HG02884 (cell line): ENCODE measurements around the gene OR11H7.
"Not testable (repeated sequence)": the region's sequence is repeated elsewhere in the genome, so short reads cannot be mapped to it uniquely, and the experiment has no call there.

ENCODE experiments used
- ATAC-seq: cut with Tn5 transposase; IDR thresholded peaks from one replicate; pipeline ENCODE4 v1.9.1; 2021; ENCODE audit warnings: mild to moderate bottlenecking, moderate library complexity; ENCODE audit not compliant: unreplicated experiment

The OR11H7 gene

DNA sequence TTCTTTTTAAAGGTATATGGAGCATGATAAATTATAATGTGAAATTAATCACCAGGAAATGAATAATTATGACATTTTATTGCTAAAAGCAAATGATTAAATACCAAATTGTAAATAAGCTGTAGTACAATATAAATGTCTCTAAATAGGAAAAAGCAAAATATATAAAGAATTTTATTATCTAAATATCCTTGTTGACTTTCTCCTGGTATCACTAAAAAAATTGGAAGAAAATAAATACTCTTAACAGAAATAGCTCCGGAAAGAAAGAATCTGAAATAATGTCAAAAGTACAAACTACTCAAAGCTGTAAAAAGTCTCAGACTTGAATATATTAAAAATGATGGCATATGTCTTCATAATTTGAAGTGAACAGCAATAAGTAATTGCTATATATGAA lies at the start of gene OR11H7:
Gene OR11H7, plus strand, starts transcription at position 301 of the 400 bp plus-strand sequence.
- no peak for ATAC-seq

GRCh38 chr14:20179218-20179617 lies 49.6 kb upstream of the OR11H7 start:
- ATAC-seq = no peak

- no peak for ATAC-seq
These were observed 48.9 kb upstream of the OR11H7 start for GRCh38 chr14:20179880-20180279.

GRCh38 chr14:20180486-20180885 lies 48.3 kb upstream of the OR11H7 start:
- no peak for ATAC-seq

DNA sequence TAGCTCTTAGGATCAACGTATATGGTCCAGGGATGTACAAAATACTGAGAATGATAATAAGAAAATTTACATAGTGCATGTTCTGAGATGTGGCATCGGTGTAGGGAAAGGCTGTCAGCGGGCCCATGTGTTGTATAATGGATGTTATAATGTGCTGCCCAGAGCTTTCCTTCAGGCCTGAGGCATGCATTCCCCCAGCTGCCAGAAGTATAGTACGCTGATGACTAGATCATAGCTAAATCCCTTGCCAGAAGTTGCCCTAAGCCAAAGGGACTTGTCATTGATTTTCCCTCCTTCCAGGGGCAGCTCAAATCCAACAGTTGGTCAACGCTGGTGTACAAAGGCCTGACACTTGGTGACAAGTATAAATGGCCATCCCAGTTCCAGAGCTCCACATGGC lies 44.6 kb upstream of the OR11H7 start:
- ATAC-seq = no peak

DNA sequence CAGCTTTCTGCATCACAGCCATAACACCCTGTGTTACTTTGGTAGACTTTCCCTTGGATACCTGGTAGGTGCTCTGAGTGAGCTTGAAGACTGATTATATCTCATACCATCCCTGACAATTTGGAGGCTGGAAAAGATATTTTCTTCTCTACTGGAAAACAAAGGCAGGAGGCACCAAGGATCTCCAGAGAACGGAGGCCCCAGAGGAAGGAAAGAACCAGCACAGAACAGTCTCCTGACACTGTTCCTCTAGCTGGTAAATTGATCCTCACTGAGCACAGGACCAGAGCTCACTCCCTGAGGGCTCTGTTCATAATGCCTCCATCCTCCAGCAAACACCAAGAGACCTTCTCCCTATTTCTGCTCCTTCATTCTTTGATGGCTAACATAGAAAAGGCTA lies 38.2 kb upstream of the OR11H7 start, which contains the start of gene OR11G2:
Gene OR11G2, plus strand, starts transcription at position 301 of the 400 bp plus-strand sequence. CDS start 6,542 bp downstream, outside the sequence.
- ATAC-seq = no peak

DNA sequence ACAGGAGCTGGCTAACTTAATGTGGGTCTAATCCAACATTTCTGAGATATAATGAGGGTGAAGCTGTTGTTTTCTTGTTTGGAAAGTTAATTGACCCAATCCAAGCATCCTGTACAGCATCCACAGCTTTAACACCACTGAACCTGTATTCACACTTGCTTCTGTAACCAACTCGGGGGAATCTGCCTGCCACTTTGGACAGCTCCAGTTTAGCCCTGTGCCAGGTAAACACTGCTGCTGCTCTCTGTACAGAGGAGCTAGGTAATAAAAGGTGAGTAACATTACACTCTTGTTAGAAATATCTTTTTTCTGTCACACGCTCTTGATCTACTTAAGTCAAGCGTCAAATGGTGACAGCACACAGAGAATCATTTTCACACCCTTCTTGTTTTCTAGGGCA lies 37.4 kb upstream of the OR11H7 start:
- no peak for ATAC-seq

DNA sequence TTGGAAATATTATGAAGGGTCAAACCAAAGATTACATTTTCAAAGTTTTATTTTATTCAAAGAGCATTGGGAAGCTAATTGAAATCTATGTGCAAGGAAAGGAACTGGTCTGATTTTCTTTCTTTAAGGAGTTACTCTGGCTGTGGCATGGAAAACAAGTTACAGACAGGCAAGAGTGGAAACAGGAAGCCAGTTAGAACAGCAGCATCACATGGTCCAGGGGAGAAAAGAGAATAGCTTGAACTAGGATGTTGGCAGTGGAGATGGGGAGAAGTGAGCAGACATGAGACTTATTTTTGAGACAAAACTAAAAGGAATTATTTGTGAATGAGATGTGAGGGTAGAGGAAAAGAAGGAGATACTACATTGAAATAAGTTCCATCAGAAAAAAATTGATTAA lies 34.7 kb upstream of the OR11H7 start:
- no peak for ATAC-seq

- ATAC-seq = not testable (repeated sequence)
These were observed 33.6 kb upstream of the OR11H7 start for GRCh38 chr14:20195170-20195569.

GRCh38 chr14:20195911-20196310 lies 32.9 kb upstream of the OR11H7 start:
- ATAC-seq = no peak

DNA sequence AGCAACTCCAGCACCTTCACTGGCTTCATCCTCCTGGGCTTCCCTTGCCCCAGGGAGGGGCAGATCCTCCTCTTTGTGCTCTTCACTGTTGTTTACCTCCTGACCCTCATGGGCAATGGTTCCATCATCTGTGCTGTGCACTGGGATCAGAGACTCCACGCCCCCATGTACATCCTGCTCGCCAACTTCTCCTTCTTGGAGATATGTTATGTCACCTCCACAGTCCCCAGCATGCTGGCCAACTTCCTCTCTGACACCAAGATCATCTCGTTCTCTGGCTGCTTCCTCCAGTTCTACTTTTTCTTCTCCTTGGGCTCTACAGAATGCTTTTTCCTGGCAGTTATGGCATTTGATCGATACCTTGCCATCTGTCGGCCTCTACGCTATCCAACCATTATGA lies 31.3 kb upstream of the OR11H7 start:
- no peak for ATAC-seq

GRCh38 chr14:20198991-20199390 lies 29.8 kb upstream of the OR11H7 start:
- ATAC-seq = no peak

- no peak for ATAC-seq
These were observed 24.1 kb upstream of the OR11H7 start for GRCh38 chr14:20204721-20205120.

DNA sequence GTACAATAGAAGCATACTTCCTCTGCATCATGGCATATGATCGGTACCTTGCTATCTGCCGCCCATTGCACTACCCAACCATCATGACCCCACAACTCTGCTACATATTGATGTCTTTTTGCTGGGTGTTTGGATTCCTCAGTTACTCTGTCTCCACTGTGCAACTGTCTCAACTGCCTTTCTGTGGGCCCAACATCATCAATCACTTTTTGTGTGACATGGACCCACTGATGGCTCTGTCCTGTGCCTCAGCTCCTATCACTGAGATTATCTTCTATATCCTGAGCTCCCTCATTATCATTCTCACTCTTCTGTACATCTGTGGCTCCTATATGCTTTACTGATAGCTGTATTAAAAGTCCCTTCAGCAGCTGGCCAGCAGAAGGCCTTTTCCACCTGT lies 19.2 kb upstream of the OR11H7 start:
- ATAC-seq = no peak

DNA sequence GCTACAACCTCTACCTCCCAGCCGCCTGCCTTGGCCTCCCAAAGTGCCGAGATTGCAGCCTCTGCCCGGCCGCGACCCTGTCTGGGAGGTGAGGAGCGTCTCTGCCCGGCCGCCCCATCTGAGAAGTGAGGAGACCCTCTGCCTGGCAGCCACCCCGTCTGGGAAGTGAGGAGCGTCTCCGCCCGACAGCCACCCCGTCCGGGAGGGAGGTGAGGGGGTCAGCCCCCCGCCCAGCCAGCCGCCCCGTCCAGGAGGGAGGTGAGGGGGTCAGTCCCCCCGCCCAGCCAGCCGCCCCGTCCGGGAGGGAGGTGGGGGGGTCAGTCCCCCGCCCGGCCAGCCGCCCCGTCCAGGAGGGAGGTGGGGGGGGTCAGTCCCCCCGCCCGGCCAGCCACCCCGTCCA lies 16.4 kb upstream of the OR11H7 start:
- not testable (repeated sequence) for ATAC-seq

GRCh38 chr14:20215196-20215595 lies 13.6 kb upstream of the OR11H7 start:
- no peak for ATAC-seq

GRCh38 chr14:20219033-20219432 lies 9.7 kb upstream of the OR11H7 start:
- ATAC-seq = no peak

DNA sequence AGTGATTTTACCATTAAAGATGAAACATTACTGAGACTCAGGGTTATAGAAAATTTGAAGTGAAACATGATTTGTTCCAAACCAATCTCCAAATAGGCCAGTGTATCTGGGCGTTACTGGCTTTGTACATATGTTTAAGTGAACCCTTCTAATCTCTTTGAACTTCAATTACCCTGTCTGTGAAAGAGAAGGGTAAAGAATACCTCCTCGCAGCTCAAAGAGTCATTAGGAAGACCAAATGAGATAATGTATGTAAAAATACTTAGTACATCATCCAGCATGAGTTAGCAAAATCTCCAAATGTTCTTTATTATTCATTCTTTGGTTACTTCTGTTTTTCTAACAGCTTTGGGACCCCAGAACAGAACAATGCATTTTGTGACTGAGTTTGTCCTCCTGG lies 5.4 kb upstream of the OR11H7 start, which contains the start of gene OR11H6:
Gene OR11H6, plus strand, starts transcription at position 301 of the 400 bp plus-strand sequence. Its CDS starts 0 bp downstream, at position 301.
- ATAC-seq = no peak

- not testable (repeated sequence) for ATAC-seq
These were observed 6.6 kb downstream of the OR11H7 start for GRCh38 chr14:20235415-20235814.

- no peak for ATAC-seq
These were observed 19.0 kb downstream of the OR11H7 start for GRCh38 chr14:20247646-20248246.

- no peak for ATAC-seq
These were observed 33.9 kb downstream of the OR11H7 start for GRCh38 chr14:20262642-20263128.

DNA sequence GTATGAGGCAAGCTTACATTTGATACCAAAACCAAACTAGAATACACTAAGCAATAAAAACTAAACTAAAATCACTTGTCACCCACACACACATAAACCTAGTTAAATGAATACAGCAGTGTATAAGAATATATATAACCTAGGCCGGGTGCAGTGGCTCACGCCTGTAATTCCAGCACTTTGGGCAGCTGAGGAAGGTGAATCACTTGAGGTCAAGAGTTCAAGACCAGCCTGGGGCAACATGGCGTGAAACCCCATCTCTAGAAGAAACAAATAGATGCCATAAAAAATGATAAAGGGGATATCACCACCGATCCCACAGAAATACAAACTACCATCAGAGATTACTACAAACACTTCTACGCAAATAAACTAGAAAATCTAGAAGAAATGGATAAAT lies 35.6 kb downstream of the OR11H7 start:
- ATAC-seq = not testable (repeated sequence)

GRCh38 chr14:20274062-20274461 lies 45.3 kb downstream of the OR11H7 start:
- ATAC-seq = no peak
